Smooth muscle cell of trachea (primary cell): Measurements from ENCODE around the gene ANKRD53. TPM values are rescaled to one million over a fixed set of nuclear protein-coding genes. Genes with fewer than 3 reads are reported as not detected.

Experiments
- total RNA-seq: library from RNA; depleted of rRNA; stranded (reverse); fragments of >200 nt; gene quantifications from 2 replicates; pipeline ENCODE4 v1.2.1, GENCODE V29; 2014

ANKRD53 gene
- total RNA-seq = 0.83 and 1.3 TPM in 2 replicates

GRCh38 chr2:70978341-70979179 lies at the start of gene ANKRD53:
TSS of gene ANKRD53 (plus strand) at chr2:70978630. CDS start at chr2:70978646, 16 bp downstream.

GRCh38 chr2:70935468-70936164 lies 42.8 kb upstream of the ANKRD53 start, which contains the start of gene ATP6V1B1:
TSS of gene ATP6V1B1 (plus strand) at chr2:70935900. CDS start at chr2:70935955, 55 bp downstream.

GRCh38 chr2:70994699-70995425 lies 16.4 kb downstream of the ANKRD53 start, which contains the start of gene TEX261:
TSS of gene TEX261 (minus strand) at chr2:70994873. CDS start at chr2:70994757, 116 bp downstream.

Other genes with a start within 250 kb of the ANKRD53 start
- 0.29 TPM in 1 of 2 replicates, not detected in the other for gene ADD2, start 210.4 kb upstream of the ANKRD53 start, total RNA-seq
- gene FIGLA, start 188.0 kb upstream of the ANKRD53 start, total RNA-seq = not detected in 2 replicates
- not detected in 2 replicates for gene CLEC4F, start 158.0 kb upstream of the ANKRD53 start, total RNA-seq
- gene CD207, start 142.8 kb upstream of the ANKRD53 start, total RNA-seq = not detected in 2 replicates
- 0.87 and 1.5 TPM in 2 replicates for gene VAX2, start 78.1 kb upstream of the ANKRD53 start, total RNA-seq
- 0.58 and 1.7 TPM in 2 replicates for gene ATP6V1B1, start 42.7 kb upstream of the ANKRD53 start, total RNA-seq
- gene TEX261, start 16.2 kb downstream of the ANKRD53 start, total RNA-seq = 36.7 and 36.9 TPM in 2 replicates
- gene NAGK, start 90.0 kb downstream of the ANKRD53 start, total RNA-seq = 70.8 and 76.3 TPM in 2 replicates
- 23.5 and 29.8 TPM in 2 replicates for gene MCEE, start 151.6 kb downstream of the ANKRD53 start, total RNA-seq
- 10.9 and 22.5 TPM in 2 replicates for gene MPHOSPH10, start 152.0 kb downstream of the ANKRD53 start, total RNA-seq
- gene PAIP2B, start 248.5 kb downstream of the ANKRD53 start, total RNA-seq = 0.66 and 0.73 TPM in 2 replicates